Endodermal cell (in vitro differentiated cells): ENCODE data around the gene GOLIM4. TPM values are rescaled to one million over a fixed set of nuclear protein-coding genes. Genes with fewer than 3 reads are reported as not detected.
A peak's percentile ranks its signal among the peaks of the same experiment; 100 is the strongest.
"Not testable (repeated sequence)": the region's sequence is repeated elsewhere in the genome, so short reads cannot be mapped to it uniquely, and the experiment has no call there.

Experiments used
- DNase-seq: peaks from one replicate; pipeline ENCODE4 v3.0.0-alpha.2; 2017
- H3K27ac ChIP-seq: 2 replicates; pipeline ENCODE4 v1.5.1; 2013; ENCODE audit warnings: mild to moderate bottlenecking, low read depth, low read length, moderate library complexity
- H3K27me3 ChIP-seq: 2 replicates; pipeline ENCODE4 v1.6.1; 2013; ENCODE audit warnings: mild to moderate bottlenecking, low read length, moderate library complexity; ENCODE audit not compliant: insufficient read depth, control insufficient read depth, poor library complexity, severe bottlenecking
- H3K36me3 ChIP-seq: 2 replicates; pipeline ENCODE4 v1.7.0; 2013; ENCODE audit warnings: mild to moderate bottlenecking, low read length, moderate library complexity; ENCODE audit not compliant: control insufficient read depth, insufficient read depth
- H3K4me1 ChIP-seq: one replicate; pipeline ENCODE4 v1.7.0; 2013; ENCODE audit warnings: low read length; ENCODE audit not compliant: control insufficient read depth, insufficient read depth
- H3K4me3 ChIP-seq: 2 replicates; pipeline ENCODE4 v1.5.1; 2013; ENCODE audit warnings: mild to moderate bottlenecking, low read length, moderate library complexity
- H3K9ac ChIP-seq: 2 replicates; pipeline ENCODE4 v1.6.1; 2013; ENCODE audit warnings: mild to moderate bottlenecking, low read length, moderate library complexity; ENCODE audit not compliant: poor library complexity, severe bottlenecking; ENCODE audit errors: extremely low read depth
- H3K9me3 ChIP-seq: 2 replicates; pipeline ENCODE4 v1.6.1; 2013; ENCODE audit warnings: mild to moderate bottlenecking, low read length, moderate library complexity; ENCODE audit not compliant: control insufficient read depth
- H3K27ac Mint-ChIP-seq: 2 replicates; pipeline ENCODE4 v1.8.0; 2020; ENCODE audit warnings: mixed read lengths
- H3K27me3 Mint-ChIP-seq: 2 replicates; pipeline ENCODE4 v1.8.0; 2021; ENCODE audit warnings: mild to moderate bottlenecking, mixed read lengths; ENCODE audit not compliant: insufficient read depth
- H3K36me3 Mint-ChIP-seq: 2 replicates; pipeline ENCODE4 v1.8.0; 2020; ENCODE audit warnings: low read depth, mixed read lengths
- H3K4me1 Mint-ChIP-seq: 2 replicates; pipeline ENCODE4 v1.8.0; 2020; ENCODE audit warnings: mixed read lengths
- H3K4me3 Mint-ChIP-seq: 2 replicates; pipeline ENCODE4 v1.8.0; 2020; ENCODE audit warnings: mild to moderate bottlenecking, moderate library complexity, mixed read lengths
- H3K9me3 Mint-ChIP-seq: 2 replicates; pipeline ENCODE4 v1.8.0; 2020; ENCODE audit warnings: mild to moderate bottlenecking, mixed read lengths
- CTCF ChIP-seq: fragments of 200-600 bp; sonication (generic); conservative IDR thresholded peaks from 2 replicates; pipeline ENCODE4 v1.5.0; 2021; ENCODE audit warnings: antibody characterized with exemption, mild to moderate bottlenecking
- WGBS, 2 experiments: methylation state at CpG; one replicate each; pipeline versions ENCODE4 v1.1.5 to v1.1.7; 2013; ENCODE audit warnings: missing lambda C conversion rate in 2 of 2, mixed read lengths in 1 of 2; ENCODE audit not compliant: insufficient coverage in 1 of 2, insufficient read length in 1 of 2; 5-methylcytosine and 5-hydroxymethylcytosine counted together
- total RNA-seq, 2 donors: library from RNA; stranded (reverse); fragmentation: NEBNext Ultra II Directional in 1 of 2; extraction: Animal tissue kit (Norgen Biotek cat#: 25700) in 1 of 2; gene quantifications; 2 replicates in 1 of 2; 3 replicates in 1 of 2; pipeline ENCODE4 v1.2.1, GENCODE V29; 2021

Gene GOLIM4
- total RNA-seq, 2 donors from 2014 or later, result 19.3 to 19.9 TPM

GRCh38 chr3:168025076-168025475 is 70.6 kb downstream of the GOLIM4 start:
- no peak overlapping the region for H3K9ac ChIP-seq
- DNase-seq, result no peak

GRCh38 chr3:168024537-168024941 is 71.2 kb downstream of the GOLIM4 start:
- no peak for DNase-seq
- Histone ChIP-seq H3K9ac (no peak overlapping the region), H3K9me3 (no peaks in the 10 kb centered on the region), H3K4me1 (no peaks in the 10 kb centered on the region), H3K36me3 (peaks cover 72% of the 10 kb centered on the region), H3K27me3 (no peaks in the 10 kb centered on the region), H3K4me3 (no peak overlapping the region), H3K27ac (no peak overlapping the region)
- Mint-ChIP-seq H3K9me3 (no peaks in the 10 kb centered on the region), H3K36me3 (peaks cover 32% of the 10 kb centered on the region), H3K4me1 (no peaks in the 10 kb centered on the region), H3K4me3 (no peak overlapping the region), H3K27ac (no peak overlapping the region), H3K27me3 (no peaks in the 10 kb centered on the region)
- WGBS, 2 experiments, result 92 to 94% methylated on average over 5 of the region's 5 CpGs
- no peak for TF ChIP-seq CTCF

More at GRCh38 chr3:168025076-168025475, 70.6 kb downstream of the GOLIM4 start:
- H3K36me3 Mint-ChIP-seq, result peaks cover 35% of the 10 kb centered on the region
- no peaks in the 10 kb centered on the region for H3K4me1 Mint-ChIP-seq
- TF ChIP-seq CTCF, result no peak
- Histone ChIP-seq H3K4me3 (no peak overlapping the region), H3K27me3 (no peaks in the 10 kb centered on the region), H3K9me3 (no peaks in the 10 kb centered on the region), H3K4me1 (no peaks in the 10 kb centered on the region), H3K27ac (no peak overlapping the region), H3K36me3 (peaks cover 67% of the 10 kb centered on the region)
- H3K4me3 Mint-ChIP-seq, result no peak overlapping the region
- no peaks in the 10 kb centered on the region for H3K9me3 Mint-ChIP-seq
- no peaks in the 10 kb centered on the region for H3K27me3 Mint-ChIP-seq
- H3K27ac Mint-ChIP-seq, result no peak overlapping the region

GRCh38 chr3:168021737-168022450 is 73.8 kb downstream of the GOLIM4 start:
- H3K27ac ChIP-seq, result no peak overlapping the region
- Mint-ChIP-seq H3K9me3 (no peaks in the 10 kb centered on the region), H3K36me3 (peaks cover 30% of the 10 kb centered on the region), H3K27me3 (no peaks in the 10 kb centered on the region), H3K27ac (no peak overlapping the region), H3K4me1 (no peaks in the 10 kb centered on the region), H3K4me3 (no peak overlapping the region)
- H3K27me3 ChIP-seq, result no peaks in the 10 kb centered on the region
- H3K9ac ChIP-seq, result no peak overlapping the region
- 92 to 100% methylated on average over 1 to 7 of the region's 7 CpGs for WGBS, 2 experiments
- H3K4me3 ChIP-seq, result no peak overlapping the region
- no peak for TF ChIP-seq CTCF
- DNase-seq, result no peak
- H3K4me1 ChIP-seq, result no peaks in the 10 kb centered on the region
- no peaks in the 10 kb centered on the region for H3K9me3 ChIP-seq
- peaks cover 62% of the 10 kb centered on the region for H3K36me3 ChIP-seq

GRCh38 chr3:168011280-168011679 is 84.4 kb downstream of the GOLIM4 start:
- not testable (repeated sequence) for H3K4me1 ChIP-seq, H3K27me3 ChIP-seq, H3K27me3 Mint-ChIP-seq, H3K9me3 ChIP-seq, H3K27ac ChIP-seq, H3K9me3 Mint-ChIP-seq, H3K4me1 Mint-ChIP-seq, H3K4me3 ChIP-seq, H3K9ac ChIP-seq
- Mint-ChIP-seq H3K4me3 (peak overlapping the region; percentile 34), H3K27ac (peak overlapping the region; percentile 75), H3K36me3 (peaks cover 22% of the 10 kb centered on the region)
- H3K36me3 ChIP-seq, result peaks cover 15% of the 10 kb centered on the region
- peak; percentile 67 for DNase-seq
- WGBS, 2 experiments, result 89 to 97% methylated on average over 4 to 14 of the region's 17 CpGs
